LNCAP (cell line): ENCODE results near the gene KCNT2.

Experiments
- TF ChIP-seq, protein P1 (sequence below): fragments of 450-650 bp; IDR thresholded peaks from 2 replicates; pipeline ENCODE4 v1.5.1; 2017; ENCODE audit warnings: mild to moderate bottlenecking

The KCNT2 gene

DNA sequence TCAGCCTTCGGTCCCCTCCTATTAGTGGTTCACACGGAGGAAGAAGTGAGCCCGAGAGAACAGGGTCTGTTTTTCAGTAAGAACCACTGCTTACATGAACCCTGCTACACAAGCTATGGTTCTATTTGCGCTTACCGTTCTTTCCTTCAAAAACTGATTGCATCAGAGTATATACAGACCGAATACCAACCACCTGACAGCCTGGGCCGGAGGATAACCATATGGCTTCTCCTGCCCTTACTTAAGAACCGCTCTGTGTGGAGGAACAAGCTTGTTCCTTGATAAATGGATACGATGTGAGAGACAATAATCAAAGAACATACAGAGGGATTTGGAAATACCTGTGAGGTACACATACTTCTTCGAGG lies 1.1 kb upstream of the KCNT2 start:
- TF ChIP-seq, protein P1, sequence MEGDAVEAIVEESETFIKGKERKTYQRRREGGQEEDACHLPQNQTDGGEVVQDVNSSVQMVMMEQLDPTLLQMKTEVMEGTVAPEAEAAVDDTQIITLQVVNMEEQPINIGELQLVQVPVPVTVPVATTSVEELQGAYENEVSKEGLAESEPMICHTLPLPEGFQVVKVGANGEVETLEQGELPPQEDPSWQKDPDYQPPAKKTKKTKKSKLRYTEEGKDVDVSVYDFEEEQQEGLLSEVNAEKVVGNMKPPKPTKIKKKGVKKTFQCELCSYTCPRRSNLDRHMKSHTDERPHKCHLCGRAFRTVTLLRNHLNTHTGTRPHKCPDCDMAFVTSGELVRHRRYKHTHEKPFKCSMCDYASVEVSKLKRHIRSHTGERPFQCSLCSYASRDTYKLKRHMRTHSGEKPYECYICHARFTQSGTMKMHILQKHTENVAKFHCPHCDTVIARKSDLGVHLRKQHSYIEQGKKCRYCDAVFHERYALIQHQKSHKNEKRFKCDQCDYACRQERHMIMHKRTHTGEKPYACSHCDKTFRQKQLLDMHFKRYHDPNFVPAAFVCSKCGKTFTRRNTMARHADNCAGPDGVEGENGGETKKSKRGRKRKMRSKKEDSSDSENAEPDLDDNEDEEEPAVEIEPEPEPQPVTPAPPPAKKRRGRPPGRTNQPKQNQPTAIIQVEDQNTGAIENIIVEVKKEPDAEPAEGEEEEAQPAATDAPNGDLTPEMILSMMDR = no peak

DNA sequence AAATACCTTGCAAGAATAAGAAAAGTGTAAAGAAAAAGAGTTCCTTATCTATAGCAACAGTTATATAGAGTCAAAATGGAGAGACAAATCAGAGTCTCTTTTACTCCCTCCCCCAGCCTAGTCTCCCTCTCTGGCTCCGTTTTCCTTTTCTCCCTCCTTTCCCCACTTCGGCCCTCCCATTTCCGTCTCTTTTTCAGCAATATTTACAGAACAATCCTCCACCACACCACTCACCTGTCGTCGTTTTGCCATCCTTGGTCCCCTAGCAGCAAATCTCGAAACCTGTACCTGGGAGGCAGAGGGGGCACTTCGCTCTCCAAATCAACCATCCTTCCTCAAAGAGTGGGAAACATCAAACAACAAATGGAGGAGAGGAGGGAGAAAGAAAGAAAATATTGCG lies 259 bp downstream of the KCNT2 start:
- TF ChIP-seq, protein P1 = no peak

DNA sequence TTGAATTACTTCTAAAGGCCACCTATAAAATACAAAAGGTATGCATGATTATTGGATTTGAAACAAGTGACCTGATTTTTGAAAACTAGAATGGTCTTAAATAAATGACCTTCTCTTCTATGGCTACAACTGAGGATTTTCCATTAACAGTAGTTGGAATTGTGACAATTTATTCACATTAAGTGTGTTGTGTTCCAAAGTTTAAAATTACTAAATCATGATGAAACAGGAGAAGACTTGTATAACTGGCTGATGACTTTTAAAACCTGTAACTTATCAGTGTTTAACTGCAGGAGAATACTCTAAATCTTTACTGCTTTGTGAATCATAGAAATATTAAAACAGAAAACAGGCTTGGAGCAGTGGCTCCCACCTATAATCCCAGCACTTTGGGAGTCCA lies 4.6 kb downstream of the KCNT2 start:
- TF ChIP-seq, protein P1 = no peak

- TF ChIP-seq, protein P1 = no peak
Observed at GRCh38 chr1:196598942-196599748, 9.1 kb downstream of the KCNT2 start.

GRCh38 chr1:196594700-196595099 lies 13.5 kb downstream of the KCNT2 start:
- TF ChIP-seq, protein P1 = no peak

- TF ChIP-seq, protein P1 = no peak
Observed at GRCh38 chr1:196593955-196594354, 14.3 kb downstream of the KCNT2 start.

DNA sequence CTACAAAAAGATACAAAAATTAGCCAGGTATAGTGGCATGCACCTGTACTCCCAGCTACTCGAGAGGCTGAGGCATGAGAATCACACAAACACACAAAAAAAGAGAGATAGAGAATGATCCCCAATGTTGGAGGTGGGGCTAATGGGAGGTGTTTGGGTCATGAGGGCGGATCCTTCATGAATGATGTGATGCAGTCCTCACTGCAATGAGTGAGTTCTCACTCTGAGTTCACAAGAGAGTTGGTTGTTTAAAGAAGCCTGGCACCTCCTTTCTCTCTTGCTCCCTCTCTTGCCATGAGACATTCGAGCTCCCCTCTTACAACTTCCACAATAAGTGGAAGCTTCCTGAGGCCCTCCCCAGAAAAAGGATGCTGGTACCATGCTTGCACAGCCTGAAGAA lies 17.3 kb downstream of the KCNT2 start:
- TF ChIP-seq, protein P1 = no peak
